ENCODE data around the gene ATP12A. TPM values are rescaled to one million over a fixed set of nuclear protein-coding genes. Genes with fewer than 3 reads are reported as not detected.

ATP12A gene
- 1 to 10 TPM; 4.4 TPM for total RNA-seq

- Mint-ChIP-seq H3K27me3 (peaks cover 43% of the 10 kb centered on the region), H3K4me3 (peak within 1 kb of the TSS; percentile 48), H3K27ac (no peak within 1 kb of the TSS), H3K36me3 (ENCODE audit: low read depth) (no peaks in the 10 kb centered on the region), H3K4me1 (ENCODE audit: low read depth) (peaks cover 33% of the 10 kb centered on the region), H3K9me3 (no peaks in the 10 kb centered on the region)
- POLR2A ChIA-PET: no interaction called here
- peak; percentile 62 for DNase-seq
- peak; percentile 29 for TF ChIP-seq CTCF (IDR thresholded peaks at IDR 0.05)
- CTCF ChIA-PET: interaction anchor here (0.7 to 8.5 kb wide), 6 partner anchors 10 to 74 kb away, joined by 3 to 57 read pairs (median 4); no protein-coding TSS in a partner anchor
- intact Hi-C loops (cut with micrococcal nuclease): no loop called here
- ATAC-seq: peak; percentile 35
Measured at GRCh38 chr13:24680258-24680920, at the start of gene ATP12A. TSS of gene ATP12A (plus strand) at chr13:24680408. CDS start at chr13:24680744, 336 bp downstream.

- Mint-ChIP-seq H3K4me3 (no peak overlapping the region), H3K27ac (peak overlapping the region; percentile 7), H3K4me1 (ENCODE audit: low read depth) (peaks cover 16% of the 10 kb centered on the region), H3K36me3 (ENCODE audit: low read depth) (no peaks in the 10 kb centered on the region), H3K27me3 (no peaks in the 10 kb centered on the region), H3K9me3 (no peaks in the 10 kb centered on the region)
- no peak for TF ChIP-seq CTCF (IDR thresholded peaks at IDR 0.05)
- CTCF ChIA-PET: interaction anchor here (1.3 to 1.4 kb wide), 3 partner anchors 11 to 39 kb away, joined by 3 to 4 read pairs (median 3); no protein-coding TSS in a partner anchor
- no peak for ATAC-seq
- POLR2A ChIA-PET: interaction anchor here (1.6 kb wide), 1 partner anchor 15 kb away, joined by 4 read pairs; no protein-coding TSS in a partner anchor
- DNase-seq: no peak
- intact Hi-C loops (cut with micrococcal nuclease): no loop called here
Measured at GRCh38 chr13:24630851-24631620, 49.2 kb upstream of the ATP12A start.

GRCh38 chr13:24631922-24632321 is 48.3 kb upstream of the ATP12A start:
- Mint-ChIP-seq H3K4me3 (no peak overlapping the region), H3K4me1 (ENCODE audit: low read depth) (peaks cover 8% of the 10 kb centered on the region), H3K27me3 (no peaks in the 10 kb centered on the region), H3K27ac (no peak overlapping the region), H3K9me3 (no peaks in the 10 kb centered on the region), H3K36me3 (ENCODE audit: low read depth) (no peaks in the 10 kb centered on the region)
- ATAC-seq (no peak), DNase-seq (no peak)
- ChIA-PET POLR2A (no interaction called here), CTCF (no interaction called here)
- intact Hi-C loops (cut with micrococcal nuclease): no loop called here
- TF ChIP-seq CTCF (IDR thresholded peaks at IDR 0.05): no peak

- Mint-ChIP-seq H3K27me3 (no peaks in the 10 kb centered on the region), H3K9me3 (no peaks in the 10 kb centered on the region), H3K4me3 (no peak overlapping the region), H3K36me3 (ENCODE audit: low read depth) (no peaks in the 10 kb centered on the region), H3K4me1 (ENCODE audit: low read depth) (peaks cover 8% of the 10 kb centered on the region), H3K27ac (no peak overlapping the region)
- no peak for DNase-seq
- ATAC-seq: no peak
- CTCF ChIA-PET: no interaction called here
- intact Hi-C loops (cut with micrococcal nuclease): no loop called here
- POLR2A ChIA-PET: interaction anchor here (1.4 kb wide), 1 partner anchor 14 kb away, joined by 5 read pairs; no protein-coding TSS in a partner anchor
- TF ChIP-seq CTCF (IDR thresholded peaks at IDR 0.05): no peak
Measured at GRCh38 chr13:24632382-24633121, 47.7 kb upstream of the ATP12A start.
